Urinary bladder (tissue), 4 donors: ENCODE results near the gene VN1R5. TPM values are rescaled to one million over a fixed set of nuclear protein-coding genes. Genes with fewer than 3 reads are reported as not detected.
"Not testable (repeated sequence)": the region's sequence is repeated elsewhere in the genome, so short reads cannot be mapped to it uniquely, and the experiment has no call there.

Experiments
- DNase-seq: peaks from one replicate; pipeline ENCODE4 v3.0.0-alpha.2; 2015; ENCODE audit errors: extremely low spot score
- H3K27ac ChIP-seq: one replicate; pipeline ENCODE4 v1.5.1; 2013; ENCODE audit warnings: low read depth, mild to moderate bottlenecking, moderate library complexity
- H3K36me3 ChIP-seq: one replicate; pipeline ENCODE4 v1.6.1; 2013; ENCODE audit warnings: mild to moderate bottlenecking, moderate library complexity; ENCODE audit not compliant: insufficient read depth
- H3K4me1 ChIP-seq: one replicate; pipeline ENCODE4 v1.6.1; 2013; ENCODE audit warnings: mild to moderate bottlenecking, moderate library complexity; ENCODE audit not compliant: insufficient read depth
- H3K4me3 ChIP-seq: one replicate; pipeline ENCODE4 v1.5.1; 2013; ENCODE audit warnings: low read depth, low read length
- WGBS: extraction: QIAGEN DNeasy Blood & Tissue Kit; methylation state at CpG from one replicate; pipeline ENCODE4 v1.1.7; 2013; 5-methylcytosine and 5-hydroxymethylcytosine counted together
- polyA plus RNA-seq: library from polyadenylated mRNA; stranded (reverse); fragments of 200-250 nt; gene quantifications from one replicate; pipeline ENCODE4 v1.2.3, GENCODE V29; 2013
- total RNA-seq: library from RNA; depleted of rRNA; stranded (reverse); fragments of >200 nt; gene quantifications from one replicate; pipeline ENCODE4 v1.2.3, GENCODE V29; 2014
- donor health status: healthy with polysubstance abuse.
- donor health status: healthy.

VN1R5 gene
- total and polyA plus RNA-seq, 2 donors: not detected

- Histone ChIP-seq H3K4me3 (no peak overlapping the region), H3K27ac (no peak overlapping the region), H3K4me1 (no peaks in the 10 kb centered on the region), H3K36me3 (no peaks in the 10 kb centered on the region)
- WGBS: 95% methylated on average over 6 of the region's 6 CpGs
- DNase-seq: no peak
Observed at GRCh38 chr1:247288341-247288740, 32.5 kb downstream of the VN1R5 start.

GRCh38 chr1:247289274-247289892 is 33.5 kb downstream of the VN1R5 start:
- H3K36me3 ChIP-seq, H3K4me3 ChIP-seq, H3K27ac ChIP-seq, DNase-seq, H3K4me1 ChIP-seq: not testable (repeated sequence)
- 89% methylated on average over 19 of the region's 19 CpGs for WGBS

GRCh38 chr1:247290576-247290975 is 34.7 kb downstream of the VN1R5 start:
- Histone ChIP-seq H3K4me3 (no peak overlapping the region), H3K36me3 (no peaks in the 10 kb centered on the region), H3K4me1 (no peaks in the 10 kb centered on the region), H3K27ac (no peak overlapping the region)
- DNase-seq: no peak
- WGBS: 94% methylated on average over 20 of the region's 20 CpGs

GRCh38 chr1:247291161-247291560 is 35.3 kb downstream of the VN1R5 start:
- 92% methylated on average over 9 of the region's 9 CpGs for WGBS
- no peaks in the 10 kb centered on the region for H3K36me3 ChIP-seq
- no peaks in the 10 kb centered on the region for H3K4me1 ChIP-seq
- H3K27ac ChIP-seq: no peak overlapping the region
- DNase-seq: no peak
- H3K4me3 ChIP-seq: no peak overlapping the region

GRCh38 chr1:247291833-247292561 is 36.1 kb downstream of the VN1R5 start:
- no peak for DNase-seq
- 60% methylated on average over 17 of the region's 17 CpGs for WGBS

GRCh38 chr1:247293047-247293446 is 37.2 kb downstream of the VN1R5 start:
- 59% methylated on average over 7 of the region's 7 CpGs for WGBS
- no peaks in the 10 kb centered on the region for H3K4me1 ChIP-seq
- no peak for DNase-seq
- H3K36me3 ChIP-seq: no peaks in the 10 kb centered on the region
- H3K4me3 ChIP-seq: no peak overlapping the region
- H3K27ac ChIP-seq: no peak overlapping the region

More at GRCh38 chr1:247291833-247292561, 36.1 kb downstream of the VN1R5 start:
- Histone ChIP-seq H3K4me1 (no peaks in the 10 kb centered on the region), H3K36me3 (no peaks in the 10 kb centered on the region), H3K27ac (no peak overlapping the region), H3K4me3 (no peak overlapping the region)

GRCh38 chr1:247294282-247294681 is 38.4 kb downstream of the VN1R5 start:
- H3K4me3 ChIP-seq: no peak overlapping the region
- H3K4me1 ChIP-seq: no peaks in the 10 kb centered on the region
- no peak overlapping the region for H3K27ac ChIP-seq
- H3K36me3 ChIP-seq: no peaks in the 10 kb centered on the region
- 80% methylated on average over 5 of the region's 5 CpGs for WGBS
- DNase-seq: no peak

- WGBS: 29% methylated on average over 6 of the region's 6 CpGs
- Histone ChIP-seq H3K4me3 (no peak overlapping the region), H3K36me3 (no peaks in the 10 kb centered on the region), H3K4me1 (no peaks in the 10 kb centered on the region), H3K27ac (no peak overlapping the region)
- DNase-seq: no peak
Observed at GRCh38 chr1:247295274-247295684, 39.4 kb downstream of the VN1R5 start.

GRCh38 chr1:247295746-247296145 is 39.9 kb downstream of the VN1R5 start:
- H3K4me3 ChIP-seq: no peak overlapping the region
- DNase-seq: no peak
- no peaks in the 10 kb centered on the region for H3K36me3 ChIP-seq
- no peaks in the 10 kb centered on the region for H3K4me1 ChIP-seq
- WGBS: 71% methylated on average over 5 of the region's 5 CpGs
- no peak overlapping the region for H3K27ac ChIP-seq

- Histone ChIP-seq H3K4me3 (no peak overlapping the region), H3K36me3 (no peaks in the 10 kb centered on the region), H3K4me1 (no peaks in the 10 kb centered on the region), H3K27ac (no peak overlapping the region)
- no peak for DNase-seq
- 91% methylated on average over 8 of the region's 8 CpGs for whole genome bisulfite sequencing
Observed at GRCh38 chr1:247296599-247297180, 40.8 kb downstream of the VN1R5 start.

GRCh38 chr1:247297263-247298123 is 41.6 kb downstream of the VN1R5 start:
- no peak for DNase-seq
- WGBS: 75% methylated on average over 9 of the region's 9 CpGs
- Histone ChIP-seq H3K27ac (no peak overlapping the region), H3K4me3 (no peak overlapping the region), H3K4me1 (no peaks in the 10 kb centered on the region), H3K36me3 (no peaks in the 10 kb centered on the region)

GRCh38 chr1:247298124-247298481 is 42.2 kb downstream of the VN1R5 start:
- Histone ChIP-seq H3K36me3 (no peaks in the 10 kb centered on the region), H3K4me3 (no peak overlapping the region), H3K27ac (no peak overlapping the region), H3K4me1 (no peaks in the 10 kb centered on the region)
- DNase-seq: no peak
- 69% methylated on average over 6 of the region's 6 CpGs for whole genome bisulfite sequencing

- no peak for DNase-seq
- H3K36me3 ChIP-seq: no peaks in the 10 kb centered on the region
- H3K4me1 ChIP-seq: no peaks in the 10 kb centered on the region
- 77% methylated on average over 4 of the region's 4 CpGs for WGBS
- no peak overlapping the region for H3K4me3 ChIP-seq
- H3K27ac ChIP-seq: no peak overlapping the region
Observed at GRCh38 chr1:247298701-247299100, 42.8 kb downstream of the VN1R5 start.
